ENCODE data around the gene FOXO3. TPM values are rescaled to one million over a fixed set of nuclear protein-coding genes. Genes with fewer than 3 reads are reported as not detected.

The FOXO3 gene
- polyA plus RNA-seq, 1 donor (not counting 4 experiments of a cell fraction or from before 2014, with no cell fraction given): 17.6 TPM

GRCh38 chr6:108588586-108588985 is 27.9 kb downstream of the FOXO3 start:
- no peaks in the 10 kb centered on the region for H3K9me1 ChIP-seq (ENCODE audit: control insufficient read depth, extremely low read depth, insufficient read depth, low read length)
- dilution Hi-C loops (cut with MboI; ENCODE audit: extremely low pct_ligation_motif_present, low sequenced_read_pairs): no loop called here
- H3K4me2 ChIP-seq (ENCODE audit: control insufficient read depth, extremely low read depth, insufficient read depth, low read depth, low read length): peak overlapping the region; percentile 76

GRCh38 chr6:108589244-108589791 is 28.6 kb downstream of the FOXO3 start:
- Histone ChIP-seq H3K4me3 (ENCODE audit: control insufficient read depth in 2 of 3, extremely low read depth in 1 of 3, insufficient read depth in 2 of 3, low read depth in 1 of 3, low read length in 3 of 3) (peak overlapping the region in 2 of 3 experiments; percentile 26 to 39), H4K20me1 (ENCODE audit: control insufficient read depth, extremely low read depth, insufficient read depth, low read length) (peaks cover 12% of the 10 kb centered on the region), H3K27ac (ENCODE audit: control insufficient read depth, insufficient read depth, low read length) (peak overlapping the region; percentile 82), H3K4me2 (ENCODE audit: control insufficient read depth, extremely low read depth, insufficient read depth, low read depth, low read length) (peak overlapping the region; percentile 76), H3K27me3 (ENCODE audit: control insufficient read depth, extremely low read depth, insufficient read depth, low read length) (no peaks in the 10 kb centered on the region), H3K79me2 (ENCODE audit: control insufficient read depth, insufficient read depth, low read length) (peaks cover 64% of the 10 kb centered on the region), H3K9ac (ENCODE audit: control insufficient read depth, extremely low read depth, insufficient read depth, low read length) (peak overlapping the region; percentile 61), H3K36me3 (ENCODE audit: control insufficient read depth in 2 of 2, extremely low read depth in 1 of 2, insufficient read depth in 2 of 2, low read length in 2 of 2) (peaks cover 0 to 3% of the 10 kb centered on the region in 2 experiments), H3K9me1 (ENCODE audit: control insufficient read depth, extremely low read depth, insufficient read depth, low read length) (no peaks in the 10 kb centered on the region), H3K9me3 (ENCODE audit: control insufficient read depth, low read depth, low read length) (no peaks in the 10 kb centered on the region), H3K4me1 (ENCODE audit: control insufficient read depth, extremely low read depth, insufficient read depth, low read length) (peaks cover 65% of the 10 kb centered on the region), H2AFZ (ENCODE audit: control insufficient read depth, low read length) (no peak overlapping the region)
- TF ChIP-seq CTCF (optimal IDR thresholded peaks at IDR 0.05 in 1 of 3, IDR thresholded peaks at IDR 0.05 in 1 of 3, conservative IDR thresholded peaks at IDR 0.05 in 1 of 3; ENCODE audit: extremely low read depth in 1 of 3, insufficient read depth in 2 of 3, low read length in 3 of 3) (no peak), EZH2 (IDR thresholded peaks at IDR 0.05; ENCODE audit: low read length) (no peak)
- FAIRE-seq (peak; percentile 95), DNase-seq (ENCODE audit: low read depth, low spot score) (no peak)
- dilution Hi-C loops (cut with MboI; ENCODE audit: extremely low pct_ligation_motif_present, low sequenced_read_pairs): no loop called here

More at GRCh38 chr6:108588586-108588985, 27.9 kb downstream of the FOXO3 start:
- Histone ChIP-seq H3K4me3 (ENCODE audit: control insufficient read depth in 2 of 3, extremely low read depth in 1 of 3, insufficient read depth in 2 of 3, low read depth in 1 of 3, low read length in 3 of 3) (peak overlapping the region in 2 of 3 experiments; percentile 26 to 39), H3K36me3 (ENCODE audit: control insufficient read depth in 2 of 2, extremely low read depth in 1 of 2, insufficient read depth in 2 of 2, low read length in 2 of 2) (peaks cover 0 to 3% of the 10 kb centered on the region in 2 experiments), H3K9me3 (ENCODE audit: control insufficient read depth, low read depth, low read length) (no peaks in the 10 kb centered on the region), H4K20me1 (ENCODE audit: control insufficient read depth, extremely low read depth, insufficient read depth, low read length) (peaks cover 15% of the 10 kb centered on the region), H3K79me2 (ENCODE audit: control insufficient read depth, insufficient read depth, low read length) (peaks cover 66% of the 10 kb centered on the region), H3K9ac (ENCODE audit: control insufficient read depth, extremely low read depth, insufficient read depth, low read length) (peak overlapping the region; percentile 61), H3K4me1 (ENCODE audit: control insufficient read depth, extremely low read depth, insufficient read depth, low read length) (peaks cover 64% of the 10 kb centered on the region), H2AFZ (ENCODE audit: control insufficient read depth, low read length) (no peak overlapping the region), H3K27me3 (ENCODE audit: control insufficient read depth, extremely low read depth, insufficient read depth, low read length) (no peaks in the 10 kb centered on the region), H3K27ac (ENCODE audit: control insufficient read depth, insufficient read depth, low read length) (peak overlapping the region; percentile 82)
- FAIRE-seq (peak; percentile 53), DNase-seq (ENCODE audit: low read depth, low spot score) (no peak)
- TF ChIP-seq EZH2 (IDR thresholded peaks at IDR 0.05; ENCODE audit: low read length) (no peak), CTCF (optimal IDR thresholded peaks at IDR 0.05 in 1 of 3, IDR thresholded peaks at IDR 0.05 in 1 of 3, conservative IDR thresholded peaks at IDR 0.05 in 1 of 3; ENCODE audit: extremely low read depth in 1 of 3, insufficient read depth in 2 of 3, low read length in 3 of 3) (no peak)
